GM20431 (cell line): ENCODE results near the gene RACGAP1.

Source experiments
- in situ Hi-C: fragments of 300-500 bp; cut with MseI, MboI; formaldehyde crosslinking; loops from one replicate; pipeline ENCODE4 v1.15.0; 2020; ENCODE audit warnings: low sequenced_read_pairs; ENCODE audit not compliant: unreplicated experiment

The RACGAP1 gene

GRCh38 chr12:49961993-49962764 lies 63.1 kb downstream of the RACGAP1 start:
- in situ Hi-C loops, result no loop called here

GRCh38 chr12:49961111-49961922 lies 64.0 kb downstream of the RACGAP1 start, which contains the start of gene AQP5:
AQP5 (plus strand) TSS chr12:49961872; CDS start chr12:49962018, 146 bp downstream.
- in situ Hi-C loops, result no loop called here

GRCh38 chr12:49960474-49961110 lies 64.7 kb downstream of the RACGAP1 start:
- in situ Hi-C loops, result no loop called here

GRCh38 chr12:49959685-49960473 lies 65.4 kb downstream of the RACGAP1 start:
- in situ Hi-C loops, result no loop called here

GRCh38 chr12:49957570-49957967 lies 67.7 kb downstream of the RACGAP1 start:
- in situ Hi-C loops, result no loop called here

- in situ Hi-C loops, result no loop called here
Measured at GRCh38 chr12:49956663-49957569, 68.4 kb downstream of the RACGAP1 start.

- in situ Hi-C loops, result no loop called here
Measured at GRCh38 chr12:49955899-49956662, 69.2 kb downstream of the RACGAP1 start.

GRCh38 chr12:49954863-49955830 lies 70.1 kb downstream of the RACGAP1 start:
- in situ Hi-C loops, result no loop called here

GRCh38 chr12:49953961-49954846 lies 71.1 kb downstream of the RACGAP1 start:
- in situ Hi-C loops, result no loop called here

- in situ Hi-C loops, result no loop called here
Measured at GRCh38 chr12:49953151-49953550, 72.1 kb downstream of the RACGAP1 start.

- in situ Hi-C loops, result no loop called here
Measured at GRCh38 chr12:49952391-49953055, 72.8 kb downstream of the RACGAP1 start.

GRCh38 chr12:49951411-49952240 lies 73.7 kb downstream of the RACGAP1 start:
- in situ Hi-C loops, result no loop called here

- in situ Hi-C loops, result no loop called here
Measured at GRCh38 chr12:49950273-49951251, 74.7 kb downstream of the RACGAP1 start, which contains the start of gene AQP2. AQP2 (plus strand) TSS chr12:49950737; CDS start chr12:49950831, 94 bp downstream.

GRCh38 chr12:49949866-49950265 lies 75.4 kb downstream of the RACGAP1 start:
- in situ Hi-C loops, result no loop called here
